ENCODE results near the gene CES1.

DNA sequence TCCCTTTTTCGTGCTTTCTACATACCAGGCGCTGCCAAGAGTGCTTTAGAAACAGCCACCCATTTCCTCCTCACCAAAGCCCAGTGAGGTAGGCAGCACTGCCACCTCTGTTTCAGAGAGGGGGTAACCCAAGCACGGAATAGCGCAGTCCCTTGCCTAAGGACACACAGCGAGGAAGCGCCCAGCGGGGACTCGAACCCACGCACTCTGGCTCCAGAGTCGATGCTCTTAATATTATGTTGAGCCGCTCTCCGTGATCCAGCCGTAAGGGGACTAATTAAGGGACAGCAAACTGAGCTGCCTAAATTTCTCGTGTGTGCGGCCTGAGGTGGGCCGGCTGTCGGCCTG lies 497 bp downstream of the CES1 start:
- TF ChIP-seq, protein P1, sequence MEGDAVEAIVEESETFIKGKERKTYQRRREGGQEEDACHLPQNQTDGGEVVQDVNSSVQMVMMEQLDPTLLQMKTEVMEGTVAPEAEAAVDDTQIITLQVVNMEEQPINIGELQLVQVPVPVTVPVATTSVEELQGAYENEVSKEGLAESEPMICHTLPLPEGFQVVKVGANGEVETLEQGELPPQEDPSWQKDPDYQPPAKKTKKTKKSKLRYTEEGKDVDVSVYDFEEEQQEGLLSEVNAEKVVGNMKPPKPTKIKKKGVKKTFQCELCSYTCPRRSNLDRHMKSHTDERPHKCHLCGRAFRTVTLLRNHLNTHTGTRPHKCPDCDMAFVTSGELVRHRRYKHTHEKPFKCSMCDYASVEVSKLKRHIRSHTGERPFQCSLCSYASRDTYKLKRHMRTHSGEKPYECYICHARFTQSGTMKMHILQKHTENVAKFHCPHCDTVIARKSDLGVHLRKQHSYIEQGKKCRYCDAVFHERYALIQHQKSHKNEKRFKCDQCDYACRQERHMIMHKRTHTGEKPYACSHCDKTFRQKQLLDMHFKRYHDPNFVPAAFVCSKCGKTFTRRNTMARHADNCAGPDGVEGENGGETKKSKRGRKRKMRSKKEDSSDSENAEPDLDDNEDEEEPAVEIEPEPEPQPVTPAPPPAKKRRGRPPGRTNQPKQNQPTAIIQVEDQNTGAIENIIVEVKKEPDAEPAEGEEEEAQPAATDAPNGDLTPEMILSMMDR (IDR thresholded peaks at IDR 0.05): no peak
- TF ChIP-seq POLR2A (IDR thresholded peaks at IDR 0.05): no peak
